HEK293T (cell line): Measurements from ENCODE around the gene BSN.

Source experiments
- BHLHE40 ChIP-seq: fragments of 450-650 bp; IDR thresholded peaks from 2 replicates; pipeline ENCODE4 v1.6.1; 2016; ENCODE audit warnings: mild to moderate bottlenecking, moderate library complexity, borderline replicate concordance
- ELF4 ChIP-seq: fragments of 450-650 bp; IDR thresholded peaks from 2 replicates; pipeline ENCODE4 v1.6.1; 2017; ENCODE audit warnings: antibody characterized with exemption
- FOXA1 ChIP-seq: fragments of 450-650 bp; IDR thresholded peaks from 2 replicates; pipeline ENCODE4 v1.6.1; 2016; ENCODE audit warnings: mild to moderate bottlenecking
- FOXM1 ChIP-seq: fragments of 450-650 bp; IDR thresholded peaks from 2 replicates; pipeline ENCODE4 v1.6.1; 2017; ENCODE audit warnings: mild to moderate bottlenecking, borderline replicate concordance
- HDGF ChIP-seq: fragments of 450-650 bp; IDR thresholded peaks from 2 replicates; pipeline ENCODE4 v1.6.1; 2017; ENCODE audit warnings: antibody characterized with exemption, borderline replicate concordance
- L3MBTL2 ChIP-seq: fragments of 450-650 bp; conservative IDR thresholded peaks from 2 replicates; pipeline ENCODE4 v1.6.1; 2016; ENCODE audit warnings: mild to moderate bottlenecking
- LEF1 ChIP-seq: fragments of 450-650 bp; IDR thresholded peaks from 2 replicates; pipeline ENCODE4 v1.6.1; 2017; ENCODE audit warnings: mild to moderate bottlenecking, borderline replicate concordance
- NFRKB ChIP-seq: fragments of 450-650 bp; IDR thresholded peaks from 2 replicates; pipeline ENCODE4 v1.6.1; 2016; ENCODE audit warnings: mild to moderate bottlenecking, moderate library complexity
- SP1 ChIP-seq: fragments of 450-650 bp; IDR thresholded peaks from 2 replicates; pipeline ENCODE4 v1.6.1; 2017
- SUZ12 ChIP-seq: fragments of 450-650 bp; IDR thresholded peaks from 2 replicates; pipeline ENCODE4 v1.6.1; 2016; ENCODE audit warnings: mild to moderate bottlenecking
- TARDBP ChIP-seq: fragments of 450-650 bp; IDR thresholded peaks from 2 replicates; pipeline ENCODE4 v1.6.1; 2016
- ZNF384 ChIP-seq: fragments of 450-650 bp; IDR thresholded peaks from 2 replicates; pipeline ENCODE4 v1.6.1; 2016

DNA sequence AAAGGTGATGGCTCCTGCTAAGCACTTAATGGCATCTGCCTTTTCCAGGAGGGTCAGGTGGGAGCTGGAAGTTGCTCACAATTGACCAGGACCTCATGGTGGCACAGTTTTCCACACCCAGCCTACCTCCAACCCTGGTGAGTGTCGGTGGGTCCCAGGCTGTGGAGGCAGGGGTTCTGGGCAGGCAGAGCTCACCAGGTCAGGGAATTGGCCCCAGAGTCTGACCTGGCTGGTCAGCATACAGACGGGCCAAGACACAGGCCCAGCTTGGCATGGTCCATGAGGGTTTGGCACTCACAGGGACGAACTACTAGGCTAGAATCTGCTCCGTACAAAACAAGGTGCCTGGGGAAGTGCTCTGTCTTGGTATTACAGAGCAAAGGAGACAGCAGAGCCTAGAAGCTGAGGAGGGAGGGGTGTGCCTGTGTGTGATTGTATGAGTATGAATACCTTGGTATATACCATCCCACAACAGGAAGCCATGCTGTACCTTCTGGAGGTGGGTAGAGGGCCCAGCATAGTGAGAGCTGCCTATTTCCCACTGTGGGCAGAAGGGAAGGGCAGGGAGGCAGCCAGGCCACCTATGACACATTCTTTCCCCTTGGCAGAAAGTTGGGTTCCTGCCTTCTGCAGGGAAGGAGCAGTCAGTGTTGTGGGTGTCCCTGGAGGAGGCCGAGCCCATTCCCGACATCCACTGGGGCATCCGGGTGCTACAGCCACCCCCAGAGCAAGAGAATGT lies 126.4 kb downstream of the BSN start:
- TF ChIP-seq TARDBP (no peak), FOXA1 (no peak), FOXM1 (no peak), SP1 (no peak), NFRKB (no peak), L3MBTL2 (no peak), HDGF (no peak), ELF4 (no peak), BHLHE40 (no peak), ZNF384 (no peak), SUZ12 (no peak), LEF1 (no peak)
